ENCODE measurements around the gene ZNF197. TPM values are rescaled to one million over a fixed set of nuclear protein-coding genes. Genes with fewer than 3 reads are reported as not detected.

ZNF197 gene
- polyA plus RNA-seq, 2 of the 4 experiments (the other 2 are of a cell fraction), result 2.8 to 3.7 TPM

DNA sequence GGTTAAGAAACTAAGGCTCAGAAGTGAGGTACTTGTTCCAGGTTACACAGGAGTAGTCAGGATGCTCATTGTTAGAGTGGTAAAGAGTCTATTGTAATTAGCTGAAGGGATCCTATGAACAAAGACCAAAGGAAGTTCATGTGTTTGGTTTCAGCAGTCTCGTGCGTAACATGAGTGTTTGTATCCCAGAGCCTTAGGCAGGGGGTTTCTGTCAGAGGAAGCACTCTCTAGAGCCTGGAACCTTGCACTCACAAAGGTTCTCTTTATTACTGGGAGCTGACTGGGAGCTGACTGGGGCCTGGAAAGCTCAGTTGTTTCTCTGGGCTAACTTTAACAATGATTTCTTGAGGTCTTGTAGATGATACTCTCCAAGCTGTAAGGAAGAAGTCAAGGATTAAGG is 3.9 kb downstream of the ZNF197 start:
- WGBS (ENCODE audit: missing lambda C conversion rate), result 94% methylated on average over 2 of the region's 2 CpGs
- Histone ChIP-seq H3K9me3 (peaks cover 46% of the 10 kb centered on the region), H3K27ac (no peak overlapping the region), H3K4me2 (no peak overlapping the region), H3K4me3 (no peak overlapping the region), H3K4me1 (no peaks in the 10 kb centered on the region)
- ATAC-seq (no peak), FAIRE-seq (no peak), DNase-seq (ENCODE audit: low read depth in 1 of 2, low spot score in 1 of 2) (no peak)
- ChIA-PET CTCF (interaction anchor here (0.6 kb wide), 1 partner anchor 23 kb away, joined by 5 read pairs; no protein-coding TSS in a partner anchor), POLR2A (no interaction called here)
- TF ChIP-seq FOXS1 (CRISPR knock-in tag; IDR thresholded peaks at IDR 0.05) (no peak), RFX5 (IDR thresholded peaks at IDR 0.05) (no peak), CBX8 (IDR thresholded peaks at IDR 0.05) (no peak), JUNB (IDR thresholded peaks at IDR 0.05) (no peak), RNF2 (IDR thresholded peaks at IDR 0.05; ENCODE audit: borderline replicate concordance, low read depth) (no peak), CEBPB (IDR thresholded peaks at IDR 0.05) (no peak), HOXB5 (CRISPR knock-in tag; IDR thresholded peaks at IDR 0.05) (no peak), RARB (CRISPR knock-in tag; IDR thresholded peaks at IDR 0.05) (no peak), NR3C1 (IDR thresholded peaks at IDR 0.05) (no peak), POLR2A (IDR thresholded peaks at IDR 0.05; ENCODE audit: low read length) (no peak), HEYL (CRISPR knock-in tag; IDR thresholded peaks at IDR 0.05) (no peak), MAZ (IDR thresholded peaks at IDR 0.05; ENCODE audit: borderline replicate concordance, low read depth, low read length) (no peak), FOSB (CRISPR knock-in tag; IDR thresholded peaks at IDR 0.05) (no peak)
- TF ChIP-seq, protein P1, sequence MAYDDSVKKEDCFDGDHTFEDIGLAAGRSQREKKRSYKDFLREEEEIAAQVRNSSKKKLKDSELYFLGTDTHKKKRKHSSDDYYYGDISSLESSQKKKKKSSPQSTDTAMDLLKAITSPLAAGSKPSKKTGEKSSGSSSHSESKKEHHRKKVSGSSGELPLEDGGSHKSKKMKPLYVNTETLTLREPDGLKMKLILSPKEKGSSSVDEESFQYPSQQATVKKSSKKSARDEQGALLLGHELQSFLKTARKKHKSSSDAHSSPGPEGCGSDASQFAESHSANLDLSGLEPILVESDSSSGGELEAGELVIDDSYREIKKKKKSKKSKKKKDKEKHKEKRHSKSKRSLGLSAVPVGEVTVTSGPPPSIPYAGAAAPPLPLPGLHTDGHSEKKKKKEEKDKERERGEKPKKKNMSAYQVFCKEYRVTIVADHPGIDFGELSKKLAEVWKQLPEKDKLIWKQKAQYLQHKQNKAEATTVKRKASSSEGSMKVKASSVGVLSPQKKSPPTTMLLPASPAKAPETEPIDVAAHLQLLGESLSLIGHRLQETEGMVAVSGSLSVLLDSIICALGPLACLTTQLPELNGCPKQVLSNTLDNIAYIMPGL (CRISPR knock-in tag; IDR thresholded peaks at IDR 0.05; ENCODE audit: borderline replicate concordance), result no peak
- TF ChIP-seq, protein P2, sequence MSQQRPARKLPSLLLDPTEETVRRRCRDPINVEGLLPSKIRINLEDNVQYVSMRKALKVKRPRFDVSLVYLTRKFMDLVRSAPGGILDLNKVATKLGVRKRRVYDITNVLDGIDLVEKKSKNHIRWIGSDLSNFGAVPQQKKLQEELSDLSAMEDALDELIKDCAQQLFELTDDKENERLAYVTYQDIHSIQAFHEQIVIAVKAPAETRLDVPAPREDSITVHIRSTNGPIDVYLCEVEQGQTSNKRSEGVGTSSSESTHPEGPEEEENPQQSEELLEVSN (IDR thresholded peaks at IDR 0.05; ENCODE audit: borderline replicate concordance, low read depth), result no peak

DNA sequence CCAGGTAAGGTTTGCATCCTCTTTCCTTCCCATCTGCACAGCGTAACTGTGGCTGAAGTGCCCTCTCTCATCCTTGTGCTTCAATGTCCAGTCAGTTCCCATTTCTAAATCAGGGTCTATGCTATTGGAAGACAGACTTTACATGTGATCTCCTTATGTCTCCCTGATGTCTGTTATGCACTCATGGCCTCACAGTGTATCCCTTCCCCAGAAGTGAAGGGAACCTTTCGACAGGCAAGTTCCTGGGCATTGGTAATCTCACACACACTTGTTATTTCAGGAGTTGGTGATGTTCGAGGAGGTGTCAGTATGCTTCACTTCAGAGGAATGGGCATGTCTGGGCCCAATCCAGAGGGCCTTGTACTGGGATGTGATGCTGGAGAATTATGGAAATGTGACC is 7.4 kb downstream of the ZNF197 start:
- ChIA-PET CTCF (no interaction called here), POLR2A (no interaction called here)
- no peak for DNase-seq (ENCODE audit: low read depth in 1 of 2, low spot score in 1 of 2)
- no peak for FAIRE-seq
- TF ChIP-seq KDM1A (IDR thresholded peaks at IDR 0.05; ENCODE audit: low read depth) (no peak), RAD21 (conservative IDR thresholded peaks at IDR 0.05 in 1 of 2, IDR thresholded peaks at IDR 0.05 in 1 of 2) (no peak), HEYL (CRISPR knock-in tag; IDR thresholded peaks at IDR 0.05) (no peak), ZNF302 (CRISPR knock-in tag; IDR thresholded peaks at IDR 0.05) (no peak)
- H3K9me3 ChIP-seq, result peaks cover 28% of the 10 kb centered on the region; the same call in 2 of the 3 replicates
- no peak overlapping the region for H3K27ac ChIP-seq
- H3K4me3 ChIP-seq, result no peak overlapping the region
- ATAC-seq, result no peak
- no peak overlapping the region for H3K4me2 ChIP-seq
- no peaks in the 10 kb centered on the region for H3K4me1 ChIP-seq
- 84% methylated on average over 3 of the region's 3 CpGs for WGBS (ENCODE audit: missing lambda C conversion rate)

DNA sequence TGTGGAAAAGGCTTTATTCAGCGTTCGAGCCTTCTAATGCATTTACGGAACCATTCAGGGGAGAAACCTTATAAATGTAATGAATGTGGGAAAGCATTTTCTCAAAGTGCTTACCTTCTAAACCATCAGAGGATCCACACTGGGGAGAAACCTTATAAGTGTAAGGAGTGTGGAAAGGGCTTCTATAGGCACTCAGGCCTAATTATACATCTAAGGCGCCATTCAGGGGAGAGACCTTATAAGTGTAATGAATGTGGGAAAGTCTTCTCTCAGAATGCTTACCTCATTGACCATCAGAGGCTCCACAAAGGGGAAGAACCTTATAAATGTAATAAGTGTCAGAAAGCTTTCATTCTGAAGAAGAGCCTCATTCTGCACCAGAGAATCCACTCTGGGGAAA is 17.5 kb downstream of the ZNF197 start:
- no peak overlapping the region for H3K4me2 ChIP-seq
- WGBS (ENCODE audit: missing lambda C conversion rate), result 95% methylated on average over 4 of the region's 4 CpGs
- ATAC-seq (no peak), FAIRE-seq (no peak), DNase-seq (ENCODE audit: low read depth in 1 of 2, low spot score in 1 of 2) (no peak)
- CTCF ChIA-PET, result no interaction called here
- no peaks in the 10 kb centered on the region for H3K4me1 ChIP-seq
- H3K4me3 ChIP-seq, result no peak overlapping the region
- no peak overlapping the region for H3K27ac ChIP-seq
- POLR2A ChIA-PET, result no interaction called here
- H3K9me3 ChIP-seq, result peaks cover 75% of the 10 kb centered on the region
- no peak for TF ChIP-seq FOSL2 (IDR thresholded peaks at IDR 0.05)
- no peak for TF ChIP-seq FOSL2 (CRISPR knock-in tag; IDR thresholded peaks at IDR 0.05)
- TF ChIP-seq, protein P3, sequence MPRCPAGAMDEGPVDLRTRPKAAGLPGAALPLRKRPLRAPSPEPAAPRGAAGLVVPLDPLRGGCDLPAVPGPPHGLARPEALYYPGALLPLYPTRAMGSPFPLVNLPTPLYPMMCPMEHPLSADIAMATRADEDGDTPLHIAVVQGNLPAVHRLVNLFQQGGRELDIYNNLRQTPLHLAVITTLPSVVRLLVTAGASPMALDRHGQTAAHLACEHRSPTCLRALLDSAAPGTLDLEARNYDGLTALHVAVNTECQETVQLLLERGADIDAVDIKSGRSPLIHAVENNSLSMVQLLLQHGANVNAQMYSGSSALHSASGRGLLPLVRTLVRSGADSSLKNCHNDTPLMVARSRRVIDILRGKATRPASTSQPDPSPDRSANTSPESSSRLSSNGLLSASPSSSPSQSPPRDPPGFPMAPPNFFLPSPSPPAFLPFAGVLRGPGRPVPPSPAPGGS (IDR thresholded peaks at IDR 0.05), result no peak
- TF ChIP-seq HOXA7 (CRISPR knock-in tag; IDR thresholded peaks at IDR 0.05), result no peak
- TF ChIP-seq, protein P4, sequence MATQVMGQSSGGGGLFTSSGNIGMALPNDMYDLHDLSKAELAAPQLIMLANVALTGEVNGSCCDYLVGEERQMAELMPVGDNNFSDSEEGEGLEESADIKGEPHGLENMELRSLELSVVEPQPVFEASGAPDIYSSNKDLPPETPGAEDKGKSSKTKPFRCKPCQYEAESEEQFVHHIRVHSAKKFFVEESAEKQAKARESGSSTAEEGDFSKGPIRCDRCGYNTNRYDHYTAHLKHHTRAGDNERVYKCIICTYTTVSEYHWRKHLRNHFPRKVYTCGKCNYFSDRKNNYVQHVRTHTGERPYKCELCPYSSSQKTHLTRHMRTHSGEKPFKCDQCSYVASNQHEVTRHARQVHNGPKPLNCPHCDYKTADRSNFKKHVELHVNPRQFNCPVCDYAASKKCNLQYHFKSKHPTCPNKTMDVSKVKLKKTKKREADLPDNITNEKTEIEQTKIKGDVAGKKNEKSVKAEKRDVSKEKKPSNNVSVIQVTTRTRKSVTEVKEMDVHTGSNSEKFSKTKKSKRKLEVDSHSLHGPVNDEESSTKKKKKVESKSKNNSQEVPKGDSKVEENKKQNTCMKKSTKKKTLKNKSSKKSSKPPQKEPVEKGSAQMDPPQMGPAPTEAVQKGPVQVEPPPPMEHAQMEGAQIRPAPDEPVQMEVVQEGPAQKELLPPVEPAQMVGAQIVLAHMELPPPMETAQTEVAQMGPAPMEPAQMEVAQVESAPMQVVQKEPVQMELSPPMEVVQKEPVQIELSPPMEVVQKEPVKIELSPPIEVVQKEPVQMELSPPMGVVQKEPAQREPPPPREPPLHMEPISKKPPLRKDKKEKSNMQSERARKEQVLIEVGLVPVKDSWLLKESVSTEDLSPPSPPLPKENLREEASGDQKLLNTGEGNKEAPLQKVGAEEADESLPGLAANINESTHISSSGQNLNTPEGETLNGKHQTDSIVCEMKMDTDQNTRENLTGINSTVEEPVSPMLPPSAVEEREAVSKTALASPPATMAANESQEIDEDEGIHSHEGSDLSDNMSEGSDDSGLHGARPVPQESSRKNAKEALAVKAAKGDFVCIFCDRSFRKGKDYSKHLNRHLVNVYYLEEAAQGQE (IDR thresholded peaks at IDR 0.05), result no peak
